HG03521 (cell line): Measurements from ENCODE around the gene NRBF2.
A peak's percentile ranks its signal among the peaks of the same experiment; 100 is the strongest.
"Not testable (repeated sequence)": the region's sequence is repeated elsewhere in the genome, so short reads cannot be mapped to it uniquely, and the experiment has no call there.

Experiments used
- ATAC-seq: cut with Tn5 transposase; IDR thresholded peaks from one replicate; pipeline ENCODE4 v1.9.1; 2021; ENCODE audit warnings: mild to moderate bottlenecking, moderate library complexity; ENCODE audit not compliant: unreplicated experiment

NRBF2 gene

GRCh38 chr10:63116452-63117072 lies 16.6 kb upstream of the NRBF2 start:
- ATAC-seq, result no peak

GRCh38 chr10:63119041-63119440 lies 14.1 kb upstream of the NRBF2 start:
- no peak for ATAC-seq

GRCh38 chr10:63120554-63120953 lies 12.6 kb upstream of the NRBF2 start:
- ATAC-seq, result no peak

- ATAC-seq, result no peak
Measured at GRCh38 chr10:63123727-63124362, 9.3 kb upstream of the NRBF2 start.

- ATAC-seq, result no peak
Measured at GRCh38 chr10:63125459-63125858, 7.7 kb upstream of the NRBF2 start.

GRCh38 chr10:63128443-63128842 lies 4.7 kb upstream of the NRBF2 start:
- ATAC-seq, result no peak

GRCh38 chr10:63129888-63130287 lies 3.2 kb upstream of the NRBF2 start:
- no peak for ATAC-seq

- ATAC-seq, result peak; percentile 0
Measured at GRCh38 chr10:63132651-63133055, 475 bp upstream of the NRBF2 start.

- no peak for ATAC-seq
Measured at GRCh38 chr10:63133821-63134557, 861 bp downstream of the NRBF2 start.

GRCh38 chr10:63137306-63137705 lies 4.2 kb downstream of the NRBF2 start:
- no peak for ATAC-seq

GRCh38 chr10:63140077-63140476 lies 6.9 kb downstream of the NRBF2 start:
- ATAC-seq, result no peak

GRCh38 chr10:63142136-63142535 lies 9.0 kb downstream of the NRBF2 start:
- no peak for ATAC-seq

- ATAC-seq, result no peak
Measured at GRCh38 chr10:63143987-63144386, 10.9 kb downstream of the NRBF2 start.

GRCh38 chr10:63145782-63146181 lies 12.7 kb downstream of the NRBF2 start:
- no peak for ATAC-seq

- no peak for ATAC-seq
Measured at GRCh38 chr10:63146503-63146902, 13.4 kb downstream of the NRBF2 start.

GRCh38 chr10:63150745-63151144 lies 17.6 kb downstream of the NRBF2 start:
- no peak for ATAC-seq

- not testable (repeated sequence) for ATAC-seq
Measured at GRCh38 chr10:63153868-63154545, 20.9 kb downstream of the NRBF2 start.

GRCh38 chr10:63154546-63155387 lies 21.6 kb downstream of the NRBF2 start:
- no peak for ATAC-seq

- no peak for ATAC-seq
Measured at GRCh38 chr10:63155388-63156020, 22.4 kb downstream of the NRBF2 start.

GRCh38 chr10:63156236-63156635 lies 23.1 kb downstream of the NRBF2 start:
- no peak for ATAC-seq
